Fibroblast of mammary gland (primary cell): ENCODE results near the gene LIM2.
A peak's percentile ranks its signal among the peaks of the same experiment; 100 is the strongest.

Experiments used
- DNase-seq: peaks from one replicate; pipeline ENCODE4 v3.0.0-alpha.2; 2010; ENCODE audit warnings: low read depth
- H3K4me3 ChIP-seq: 2 replicates; pipeline ENCODE4 v1.5.1; 2011; ENCODE audit warnings: low read depth, mild to moderate bottlenecking, low read length, moderate library complexity; ENCODE audit not compliant: control insufficient read depth
- CTCF ChIP-seq: conservative IDR thresholded peaks from 2 replicates; pipeline ENCODE4 v1.5.1; 2011; ENCODE audit warnings: low read depth, low read length, inconsistent platforms; ENCODE audit not compliant: control insufficient read depth, insufficient read depth

The LIM2 gene

DNA sequence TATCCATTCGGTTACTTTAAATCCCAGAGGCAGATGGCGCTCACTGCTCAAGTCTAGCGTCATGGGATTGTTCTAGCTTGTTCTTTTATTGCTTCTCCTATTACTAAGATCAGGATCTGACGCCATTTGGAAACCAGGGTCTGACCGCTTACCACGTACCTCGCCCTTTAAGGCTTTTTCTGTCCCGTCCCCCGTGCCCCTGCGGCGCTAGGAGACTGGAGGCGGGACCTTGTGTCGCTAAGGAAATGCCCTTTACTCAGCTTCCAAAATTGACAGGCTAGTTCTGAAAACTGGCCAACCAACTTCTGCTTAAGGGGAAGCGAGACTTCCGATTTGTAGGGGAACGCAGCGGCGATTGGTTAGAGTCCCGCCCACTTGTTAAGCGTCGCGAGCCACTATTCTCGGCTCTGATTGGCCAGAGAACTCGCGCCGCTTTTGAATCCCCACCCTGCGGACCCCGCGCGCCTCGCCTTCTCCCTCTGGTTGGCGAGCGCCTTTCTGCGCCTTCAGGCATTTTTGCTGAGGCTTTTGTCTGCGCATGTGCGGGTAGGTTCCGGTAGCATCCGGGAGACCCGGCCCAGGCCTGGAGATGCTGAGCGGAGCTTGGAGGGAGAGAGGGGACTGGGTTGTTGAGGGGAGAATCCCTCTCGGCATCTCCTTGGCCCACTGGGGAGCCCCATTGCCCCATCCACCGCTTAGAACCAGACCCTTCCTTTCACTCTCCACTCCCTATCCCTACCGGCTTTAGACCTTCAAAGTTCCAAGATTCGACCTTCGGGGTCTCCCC lies 6.5 kb upstream of the LIM2 start:
- H3K4me3 ChIP-seq, result peak overlapping the region; percentile 59
- peak; percentile 100 for DNase-seq
- peak; percentile 18 for TF ChIP-seq CTCF

GRCh38 chr19:51392701-51393100 lies 4.9 kb upstream of the LIM2 start:
- TF ChIP-seq CTCF, result no peak
- no peak overlapping the region for H3K4me3 ChIP-seq
- DNase-seq, result no peak

DNA sequence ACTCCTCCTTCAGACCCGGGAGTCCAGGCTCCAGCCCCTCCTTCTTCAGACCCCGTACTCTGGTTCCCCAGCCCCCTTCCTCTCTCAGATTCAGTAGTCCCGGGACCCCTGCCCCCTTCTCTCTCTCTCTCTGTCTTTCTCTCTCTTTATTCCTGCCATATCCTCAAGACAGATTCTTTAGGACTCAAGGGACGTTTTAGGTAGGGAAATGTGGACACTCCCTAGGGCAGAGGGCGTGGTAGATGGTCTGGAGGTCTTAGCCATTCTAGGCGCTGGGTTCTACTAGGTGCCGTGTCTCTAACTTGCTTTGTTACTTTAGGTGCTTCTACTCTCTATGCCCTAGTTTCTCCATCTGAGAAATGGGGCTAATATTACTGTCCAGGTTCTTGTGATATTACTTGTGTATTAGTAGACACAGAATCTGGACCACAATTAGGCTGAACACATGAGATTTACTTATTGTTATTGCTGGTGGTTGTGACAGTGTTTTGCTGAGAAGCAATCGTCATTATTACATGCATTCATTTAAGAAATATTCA lies 3.4 kb upstream of the LIM2 start:
- DNase-seq, result no peak
- TF ChIP-seq CTCF, result no peak
- H3K4me3 ChIP-seq, result no peak overlapping the region

GRCh38 chr19:51389143-51389542 lies 1.4 kb upstream of the LIM2 start:
- H3K4me3 ChIP-seq, result no peak overlapping the region
- DNase-seq, result no peak
- TF ChIP-seq CTCF, result no peak

DNA sequence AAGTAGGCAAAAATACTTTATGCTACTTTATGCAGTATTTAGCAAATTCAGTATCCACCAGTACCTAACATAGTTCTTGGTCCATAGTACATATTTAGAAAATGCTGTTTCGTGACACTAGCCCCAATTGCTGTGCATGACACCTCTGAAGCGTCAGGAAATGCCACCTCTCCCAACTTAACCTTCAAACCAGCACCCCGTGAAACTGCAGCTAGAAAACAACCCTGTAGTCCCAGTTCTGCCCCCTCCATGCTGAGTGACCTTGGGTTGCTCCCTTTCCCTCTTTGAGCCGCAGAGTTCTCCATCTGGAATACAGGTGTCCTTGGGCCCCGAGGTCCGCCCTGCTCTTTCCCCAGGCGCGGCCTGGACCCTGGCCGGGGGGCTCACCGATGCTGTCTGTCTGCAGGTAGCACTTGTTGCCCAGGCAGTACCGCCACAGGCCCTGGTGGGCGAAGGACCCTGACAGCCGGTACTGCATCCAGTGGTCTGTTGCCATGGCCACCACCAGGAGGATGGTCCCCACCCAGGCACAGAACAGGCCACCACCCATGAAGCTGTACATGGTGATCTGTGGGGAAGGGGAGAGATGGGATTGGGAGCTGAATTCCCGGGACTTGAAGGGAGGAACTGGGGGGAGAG lies 773 bp downstream of the LIM2 start:
- H3K4me3 ChIP-seq, result no peak overlapping the region
- TF ChIP-seq CTCF, result no peak
- no peak for DNase-seq

- no peak overlapping the region for H3K4me3 ChIP-seq
- TF ChIP-seq CTCF, result no peak
- no peak for DNase-seq
Measured at GRCh38 chr19:51382004-51382403, 5.8 kb downstream of the LIM2 start.

DNA sequence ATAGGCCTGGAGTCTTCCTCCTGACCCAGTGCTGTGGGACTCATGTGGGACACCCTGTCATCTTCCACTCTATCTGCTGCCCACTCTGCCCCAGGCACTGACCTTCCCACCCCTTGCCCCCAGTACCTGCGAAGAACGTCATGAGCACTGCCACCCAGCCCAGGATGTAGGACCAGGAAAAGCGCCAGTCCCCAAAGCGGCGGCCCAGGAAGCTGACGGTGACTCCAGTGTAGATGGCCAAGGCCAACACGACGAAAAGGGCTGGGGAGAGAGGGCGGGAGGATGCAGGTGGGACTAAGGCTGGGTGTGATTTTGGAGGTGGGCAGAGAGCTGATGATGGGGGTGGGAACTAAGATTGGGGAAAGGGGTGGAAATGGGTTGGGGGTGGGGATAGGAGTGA lies 7.4 kb downstream of the LIM2 start:
- no peak for DNase-seq
- H3K4me3 ChIP-seq, result no peak overlapping the region
- no peak for TF ChIP-seq CTCF
